Kidney glomerular epithelial cell (primary cell): ENCODE results near the gene UMAD1.

Experiments
- DNase-seq: peaks from one replicate; lab custom pipeline; 2025; lab: John Stamatoyannopoulos, UW

Gene UMAD1

GRCh38 chr7:7720750-7721621 lies 80.4 kb downstream of the UMAD1 start:
- DNase-seq = no peak

GRCh38 chr7:7731732-7732131 lies 91.2 kb downstream of the UMAD1 start:
- no peak for DNase-seq

GRCh38 chr7:7732621-7733281 lies 92.2 kb downstream of the UMAD1 start:
- DNase-seq = no peak

- no peak for DNase-seq
These were observed 96.1 kb downstream of the UMAD1 start for GRCh38 chr7:7736671-7737070.

DNA sequence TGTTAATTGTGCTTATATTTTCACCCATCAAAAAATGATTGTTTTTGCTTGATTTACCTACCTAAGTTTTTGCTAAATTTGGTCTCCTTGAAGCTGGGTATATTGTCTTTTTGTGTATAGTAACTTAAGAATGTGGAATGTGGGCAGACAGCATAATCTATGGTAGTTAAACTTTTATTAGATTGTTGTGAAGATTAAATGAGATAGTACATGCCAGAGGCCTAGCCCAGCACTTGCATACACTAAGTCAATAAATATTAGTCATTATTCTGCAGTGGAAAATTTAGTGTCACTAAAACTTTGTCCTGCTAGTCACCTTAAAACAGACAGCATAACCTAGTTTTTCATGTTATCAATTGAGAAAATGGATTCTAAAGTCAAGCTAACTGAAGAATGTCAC lies 97.1 kb downstream of the UMAD1 start:
- no peak for DNase-seq

GRCh38 chr7:7738177-7738576 lies 97.6 kb downstream of the UMAD1 start:
- DNase-seq = no peak

GRCh38 chr7:7738622-7739021 lies 98.1 kb downstream of the UMAD1 start:
- DNase-seq = no peak

GRCh38 chr7:7739204-7740036 lies 98.9 kb downstream of the UMAD1 start:
- peak; percentile 4 for DNase-seq

DNA sequence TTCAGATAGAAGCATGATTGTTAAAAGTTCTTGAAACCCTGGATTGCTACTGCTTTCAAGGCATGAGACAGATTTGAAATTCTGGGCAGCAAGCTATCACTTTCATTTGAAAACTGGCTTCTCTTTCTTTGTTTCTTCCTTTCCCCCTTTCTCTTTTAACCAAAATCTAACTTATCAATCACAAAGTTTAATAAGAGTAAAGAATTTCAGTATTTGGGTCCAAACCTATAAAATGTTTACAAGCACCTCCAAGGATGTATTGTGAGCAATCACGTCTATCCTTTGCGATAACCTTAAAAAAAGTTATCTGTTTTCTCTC lies 99.4 kb downstream of the UMAD1 start:
- no peak for DNase-seq

- DNase-seq = no peak
These were observed 101.7 kb downstream of the UMAD1 start for GRCh38 chr7:7742223-7742622.

DNA sequence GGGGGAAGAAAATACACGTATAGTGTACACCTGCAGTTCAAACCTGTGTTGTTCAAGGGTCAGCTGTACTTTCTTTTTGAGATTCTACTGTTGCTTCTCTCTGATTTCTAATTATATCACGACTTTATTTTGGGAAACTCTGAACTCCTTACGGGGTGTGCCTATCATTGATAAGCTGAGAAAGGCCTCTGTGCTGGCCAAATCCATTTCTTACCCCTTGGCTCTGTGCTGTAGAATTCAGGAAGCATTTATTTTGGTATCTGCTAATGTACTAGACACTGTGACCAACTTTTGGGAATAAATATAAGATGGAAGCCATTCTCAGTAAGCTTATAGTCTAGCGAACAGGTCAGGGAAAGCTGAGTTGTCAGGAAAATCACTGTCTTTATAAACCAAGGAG lies 104.7 kb downstream of the UMAD1 start:
- DNase-seq = no peak

DNA sequence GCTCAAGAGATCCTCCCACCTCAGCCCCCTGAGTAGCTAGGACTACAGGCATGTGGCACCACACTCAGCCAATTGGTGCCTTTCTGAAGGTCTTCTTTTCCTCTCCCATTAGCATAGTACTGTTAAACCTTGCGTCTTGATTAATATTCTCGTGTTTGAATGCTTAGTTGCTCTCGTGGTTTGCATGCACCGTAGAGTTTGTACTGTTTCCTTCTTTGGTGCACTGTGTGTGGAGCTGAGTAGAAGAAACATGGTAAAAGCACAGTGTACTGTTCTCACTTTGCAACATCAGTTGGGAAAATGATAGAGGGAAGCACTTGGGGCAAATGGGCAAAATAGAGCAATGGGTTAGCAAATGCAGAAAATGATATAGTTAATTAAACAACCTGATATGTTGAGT lies 105.4 kb downstream of the UMAD1 start:
- no peak for DNase-seq

DNA sequence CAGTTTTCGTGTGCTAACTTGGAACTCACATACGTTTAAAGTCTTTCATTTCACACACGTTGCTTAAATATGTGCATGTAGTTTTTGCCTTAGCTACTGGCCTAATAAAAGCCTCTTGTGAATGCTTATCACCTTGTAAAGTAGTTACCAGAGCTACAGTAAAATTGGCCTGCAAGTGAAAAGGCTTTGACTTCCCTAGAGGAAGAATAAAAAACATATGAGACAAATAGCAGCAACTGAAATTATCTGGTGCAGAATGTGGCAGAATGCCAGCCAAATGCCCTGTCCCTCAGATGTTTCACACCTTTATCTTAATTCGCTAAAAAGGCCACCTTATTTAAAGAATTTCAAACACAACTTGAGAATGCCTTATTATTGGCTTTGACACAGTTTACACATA lies 105.9 kb downstream of the UMAD1 start:
- no peak for DNase-seq

GRCh38 chr7:7750571-7751242 lies 110.2 kb downstream of the UMAD1 start:
- no peak for DNase-seq

GRCh38 chr7:7751243-7752092 lies 110.9 kb downstream of the UMAD1 start:
- DNase-seq = no peak

GRCh38 chr7:7756577-7756976 lies 116.0 kb downstream of the UMAD1 start:
- DNase-seq = no peak

DNA sequence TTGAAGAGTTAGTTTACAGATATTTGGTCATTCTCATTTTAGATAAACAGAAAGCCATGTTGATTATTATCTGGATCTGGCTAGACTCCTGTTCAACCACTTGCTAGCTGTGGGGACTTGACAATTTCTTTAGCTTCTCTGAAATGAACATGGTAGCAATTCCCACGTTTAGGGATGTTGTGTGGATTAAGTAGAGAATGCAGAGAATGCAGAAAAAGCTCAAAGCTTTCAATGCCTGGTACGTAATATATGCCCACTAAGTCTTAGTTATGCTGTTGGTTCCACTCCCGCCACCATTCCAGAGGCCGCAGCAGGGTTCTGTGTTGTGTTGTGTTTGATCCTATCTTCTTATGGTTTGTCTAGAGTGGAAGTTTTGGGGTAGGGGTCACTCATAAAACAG lies 117.0 kb downstream of the UMAD1 start:
- no peak for DNase-seq

DNA sequence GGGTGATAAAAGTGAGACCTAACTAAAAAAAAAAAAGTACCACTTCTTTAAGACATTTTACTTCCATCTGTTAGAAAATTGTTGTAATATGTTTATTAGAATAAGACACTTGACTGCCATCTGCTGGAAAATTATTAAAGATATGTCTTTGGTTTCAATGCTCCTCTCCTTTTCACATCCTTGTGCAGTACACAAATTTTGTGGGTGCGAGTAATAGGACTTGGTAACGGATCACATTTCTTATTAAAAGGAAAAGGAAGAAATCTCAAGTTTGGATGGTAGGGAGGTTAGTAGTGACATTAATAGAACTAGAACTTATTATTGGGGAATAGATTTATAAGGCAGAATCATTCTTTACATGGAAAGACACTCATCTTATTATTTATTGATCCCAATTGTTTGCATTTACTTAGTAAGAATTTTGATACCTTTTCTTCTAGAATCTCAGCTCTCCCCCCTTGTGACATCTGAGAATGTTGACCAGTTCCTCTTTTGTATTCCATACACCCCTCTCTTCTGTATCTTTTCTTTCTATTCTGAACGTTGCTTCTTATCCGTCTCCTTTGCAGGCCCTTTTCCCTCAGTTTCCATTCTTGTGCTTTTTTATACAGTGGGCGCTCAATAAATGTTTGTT lies 120.9 kb downstream of the UMAD1 start:
- DNase-seq = peak; percentile 51

DNA sequence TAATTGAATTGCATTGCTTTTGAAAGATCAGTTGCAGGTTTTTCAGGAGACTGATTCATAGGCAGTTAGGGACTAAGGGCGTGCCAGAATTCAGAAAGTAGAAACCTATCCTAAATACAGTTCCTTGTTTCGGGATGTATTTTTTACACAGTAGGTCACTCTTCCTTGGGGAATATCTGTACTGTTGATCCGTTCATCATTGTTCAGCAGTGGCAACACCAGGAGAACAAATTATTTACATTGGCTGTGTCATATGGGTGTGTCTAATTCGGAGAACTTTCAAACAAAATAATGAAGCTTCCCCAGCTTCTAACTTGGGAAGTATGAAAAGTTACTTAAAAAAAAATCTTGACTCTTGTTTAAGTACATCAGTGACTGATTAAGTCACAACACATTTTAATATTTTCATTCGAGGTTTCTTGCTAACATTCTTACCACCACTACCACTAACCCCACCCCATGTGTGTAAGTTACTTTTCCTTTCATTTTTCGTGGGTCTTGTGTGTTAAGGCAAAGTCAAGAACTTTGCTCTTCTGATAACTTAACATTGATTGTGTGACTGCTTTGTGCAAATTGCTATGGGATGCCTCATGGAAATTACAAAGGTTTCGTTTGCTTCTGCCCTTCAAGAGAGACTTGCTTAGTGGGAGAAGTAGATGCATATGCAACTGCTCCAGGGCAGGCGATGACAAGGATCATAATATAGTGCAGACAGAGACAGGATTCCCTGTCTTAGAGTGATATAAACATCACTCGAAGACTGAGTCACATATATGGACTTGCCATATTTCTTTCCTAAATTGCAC lies 121.6 kb downstream of the UMAD1 start:
- DNase-seq = no peak
